Embryonic facial prominence (tissue), 1 donor: Measurements from ENCODE around the gene SH3PXD2B.
"Not testable (repeated sequence)": the region's sequence is repeated elsewhere in the genome, so short reads cannot be mapped to it uniquely, and the experiment has no call there.

Experiments
- DNase-seq: peaks from one replicate; pipeline ENCODE4 v3.0.0-alpha.2; 2016; ENCODE audit errors: extremely low spot score

SH3PXD2B gene

DNA sequence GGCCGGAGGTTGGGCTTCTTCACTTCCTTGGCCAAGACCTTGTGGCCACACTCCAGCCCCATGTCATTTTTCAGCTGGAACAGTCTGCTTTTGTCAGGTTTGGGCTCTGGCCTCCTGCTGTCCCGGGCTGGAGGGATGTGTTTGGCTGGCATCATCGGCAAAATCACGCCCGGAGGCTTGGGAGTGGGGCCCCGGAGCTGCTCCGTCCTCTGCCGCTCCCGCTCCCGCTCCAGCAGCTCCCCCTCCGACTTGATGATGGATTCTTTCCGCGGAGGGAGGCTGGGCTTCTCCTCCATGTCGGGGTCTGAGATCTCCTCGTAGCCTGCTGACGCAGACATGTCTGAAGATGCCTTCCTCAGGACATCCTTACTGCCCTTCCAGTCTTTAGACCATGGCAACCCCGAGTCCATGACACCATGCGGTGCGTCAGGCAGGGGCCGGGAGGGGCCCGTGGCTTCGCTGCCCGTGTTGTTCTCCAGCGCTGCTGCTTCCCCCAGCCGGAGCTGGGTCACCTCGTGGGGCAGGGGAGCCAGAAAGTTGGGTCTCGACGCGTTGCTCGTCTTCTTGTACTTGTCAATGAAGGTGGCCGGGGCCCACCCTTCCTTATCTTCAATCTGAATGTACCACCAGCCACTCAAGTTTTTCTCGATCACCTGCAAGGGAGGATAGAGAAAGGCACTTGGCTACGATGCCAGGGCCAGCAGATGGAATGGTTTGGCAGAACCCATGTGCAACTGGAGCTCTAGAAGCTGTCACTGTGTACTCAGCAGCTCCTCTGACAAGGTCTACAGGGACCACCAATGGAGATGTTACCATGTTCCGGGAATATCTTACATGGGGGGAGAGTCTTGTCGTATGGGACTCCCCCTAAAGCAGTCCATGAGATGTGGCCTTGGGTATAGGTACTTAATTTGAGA, 114.8 kb downstream of the SH3PXD2B start:
- no peak for DNase-seq

- DNase-seq: no peak
Observed at GRCh38 chr5:172336676-172337285, 117.5 kb downstream of the SH3PXD2B start.

- no peak for DNase-seq
Observed at GRCh38 chr5:172336264-172336663, 118.1 kb downstream of the SH3PXD2B start.

DNA sequence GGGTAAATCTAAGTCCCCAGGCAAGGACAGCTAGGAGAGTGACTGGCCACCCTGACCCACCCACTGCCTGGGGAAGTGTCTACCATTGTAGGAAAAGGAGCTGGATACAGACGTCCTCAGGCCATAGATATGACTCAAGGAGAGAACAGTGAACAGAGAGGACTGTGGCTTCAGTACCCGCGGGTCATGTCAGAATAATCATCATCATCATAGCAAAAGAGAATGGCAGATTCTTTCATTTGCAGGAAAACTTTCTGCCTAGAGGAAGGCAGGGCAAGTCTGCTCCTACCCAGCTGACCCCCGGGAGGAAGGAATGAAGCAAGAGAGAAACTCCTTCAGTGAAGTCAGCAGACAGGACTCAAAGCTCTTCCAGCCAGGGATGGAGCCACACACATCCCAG, 118.6 kb downstream of the SH3PXD2B start:
- DNase-seq: no peak

DNA sequence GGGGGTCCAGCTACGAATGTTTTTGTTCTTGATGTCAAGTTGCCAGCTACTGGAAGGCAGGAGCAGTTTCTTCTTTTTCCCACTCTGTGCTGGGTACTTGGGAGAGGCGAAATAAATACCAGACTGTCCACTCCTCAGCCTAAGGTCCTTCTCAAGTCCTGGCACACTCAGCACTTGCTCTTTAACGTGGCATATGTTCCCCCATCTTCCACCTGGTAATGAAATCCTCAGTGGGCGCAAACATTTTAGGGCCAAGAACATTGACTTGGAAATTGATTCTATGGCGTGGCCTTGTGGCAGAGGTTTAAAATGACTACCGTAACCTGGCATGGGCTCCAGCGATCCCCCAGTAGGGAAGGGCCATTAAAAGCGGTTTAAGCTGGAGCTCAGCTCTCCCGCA, 119.7 kb downstream of the SH3PXD2B start:
- DNase-seq: no peak

DNA sequence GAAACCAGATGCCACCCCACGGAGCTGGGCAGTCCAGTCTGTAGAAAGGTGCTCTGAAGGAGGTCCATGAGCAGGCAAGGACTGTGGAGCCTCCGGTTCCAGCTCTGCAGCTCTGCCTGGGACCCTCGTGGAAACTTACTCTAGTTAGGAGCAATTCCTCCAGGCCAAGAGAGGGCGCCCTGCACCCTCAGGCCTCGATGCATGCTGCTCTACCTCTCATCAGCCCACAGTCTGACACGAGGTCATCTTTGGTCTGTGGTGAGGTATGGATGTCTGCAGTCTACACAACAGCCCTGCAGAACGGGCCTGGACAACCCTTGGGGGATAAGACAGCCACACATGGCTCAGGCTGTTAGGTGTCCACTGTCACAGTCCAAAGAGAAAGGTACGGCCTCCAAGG, 120.1 kb downstream of the SH3PXD2B start:
- no peak for DNase-seq

DNA sequence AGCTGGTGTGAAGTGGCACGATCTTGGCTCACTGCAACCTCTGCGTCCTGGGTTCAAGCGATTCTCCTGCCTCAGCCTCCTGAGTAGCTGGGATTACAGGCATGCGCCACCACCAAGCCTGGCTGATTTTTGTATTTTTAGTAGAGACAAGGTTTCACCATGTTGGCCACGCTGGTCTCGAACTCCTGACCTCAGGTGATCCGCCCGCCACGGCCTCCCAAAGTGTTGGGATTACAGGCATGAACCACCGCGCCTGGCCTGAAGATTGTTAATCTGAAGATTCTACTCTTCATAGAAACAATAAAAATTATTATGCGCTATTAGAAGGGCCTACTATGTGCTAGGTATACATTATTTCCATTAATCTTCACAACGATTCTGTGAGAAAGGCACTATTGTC, 127.4 kb downstream of the SH3PXD2B start:
- not testable (repeated sequence) for DNase-seq

GRCh38 chr5:172325452-172325851, 128.9 kb downstream of the SH3PXD2B start:
- no peak for DNase-seq

DNA sequence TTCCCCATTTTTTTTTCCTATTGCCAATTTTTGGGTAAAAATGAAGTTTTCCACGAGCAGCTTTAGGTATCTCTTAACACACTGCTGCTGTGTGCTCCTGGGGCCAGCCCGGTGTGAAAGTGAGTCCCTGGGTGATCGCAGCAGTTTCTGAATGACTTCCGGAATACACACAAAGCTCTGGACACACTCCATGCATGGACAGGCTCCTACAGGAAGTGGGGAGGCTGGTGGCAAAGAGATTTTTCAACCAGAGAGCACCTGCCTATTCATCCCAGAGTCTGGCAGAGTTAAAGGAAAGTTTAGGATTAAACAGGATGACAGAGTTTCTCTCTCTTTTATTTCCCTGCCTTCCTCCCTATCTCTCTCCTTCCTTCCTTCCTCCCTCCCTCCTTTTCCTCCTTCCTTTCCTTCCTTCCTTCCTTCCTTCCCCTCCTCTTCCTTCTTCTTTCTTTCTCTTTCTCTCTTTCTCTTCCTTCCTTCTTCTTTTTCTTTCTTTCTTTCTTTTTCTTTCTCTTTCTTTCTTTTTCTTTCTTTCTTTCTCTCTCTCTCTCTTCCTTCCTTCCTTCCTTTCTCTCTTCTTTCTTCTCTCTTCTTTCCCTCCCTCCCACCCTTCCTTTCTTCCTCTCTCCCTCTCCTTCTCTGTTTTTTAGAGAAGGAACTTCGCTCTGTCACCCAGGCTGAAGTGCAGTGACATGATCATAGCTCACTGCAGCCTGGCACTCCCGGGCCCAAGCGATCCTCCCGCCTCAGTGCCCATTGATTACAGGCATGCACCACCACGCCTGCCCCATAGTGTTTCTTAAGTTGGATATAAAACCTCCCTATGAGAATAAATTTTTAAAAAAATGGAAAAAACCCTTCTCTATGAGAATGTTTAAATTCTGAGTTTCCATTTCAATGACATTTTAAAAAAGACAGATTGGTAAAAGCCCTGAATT, 132.0 kb downstream of the SH3PXD2B start:
- no peak for DNase-seq

GRCh38 chr5:172321593-172321992, 132.7 kb downstream of the SH3PXD2B start:
- no peak for DNase-seq

DNA sequence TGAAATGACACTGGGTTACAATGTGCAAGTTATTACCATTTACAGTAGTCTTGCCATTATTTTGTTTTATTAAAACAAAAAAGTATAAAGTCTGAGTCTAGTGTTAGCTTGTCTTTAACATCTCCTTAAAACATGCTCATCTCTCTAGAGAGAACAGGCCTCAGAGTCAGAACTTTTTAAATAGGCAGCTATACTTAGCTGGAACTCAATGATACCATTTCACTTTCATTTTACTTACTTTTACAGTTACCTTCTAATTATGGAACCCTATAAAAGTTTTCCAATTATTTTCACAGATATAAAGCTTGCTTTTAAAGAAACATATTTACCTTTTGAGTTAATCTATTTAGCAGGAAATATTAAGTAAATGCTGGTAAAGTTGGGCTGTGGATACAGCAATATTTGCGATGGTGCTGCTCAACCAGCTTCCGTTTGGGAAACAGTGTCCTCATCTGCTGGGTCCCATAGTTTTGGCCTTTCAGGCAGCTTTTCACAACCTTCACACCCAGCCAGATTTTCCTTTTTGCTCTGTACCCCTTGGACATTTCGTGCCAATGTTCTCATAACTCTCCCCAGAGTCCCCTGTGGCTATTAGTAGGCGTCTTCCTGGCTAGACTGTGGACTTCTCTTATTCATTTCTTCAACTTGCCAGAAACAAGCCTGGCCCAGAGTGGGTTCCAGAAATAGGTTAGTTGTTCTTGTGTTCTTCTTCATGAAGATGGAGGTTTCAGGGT, 134.4 kb downstream of the SH3PXD2B start:
- no peak for DNase-seq

DNA sequence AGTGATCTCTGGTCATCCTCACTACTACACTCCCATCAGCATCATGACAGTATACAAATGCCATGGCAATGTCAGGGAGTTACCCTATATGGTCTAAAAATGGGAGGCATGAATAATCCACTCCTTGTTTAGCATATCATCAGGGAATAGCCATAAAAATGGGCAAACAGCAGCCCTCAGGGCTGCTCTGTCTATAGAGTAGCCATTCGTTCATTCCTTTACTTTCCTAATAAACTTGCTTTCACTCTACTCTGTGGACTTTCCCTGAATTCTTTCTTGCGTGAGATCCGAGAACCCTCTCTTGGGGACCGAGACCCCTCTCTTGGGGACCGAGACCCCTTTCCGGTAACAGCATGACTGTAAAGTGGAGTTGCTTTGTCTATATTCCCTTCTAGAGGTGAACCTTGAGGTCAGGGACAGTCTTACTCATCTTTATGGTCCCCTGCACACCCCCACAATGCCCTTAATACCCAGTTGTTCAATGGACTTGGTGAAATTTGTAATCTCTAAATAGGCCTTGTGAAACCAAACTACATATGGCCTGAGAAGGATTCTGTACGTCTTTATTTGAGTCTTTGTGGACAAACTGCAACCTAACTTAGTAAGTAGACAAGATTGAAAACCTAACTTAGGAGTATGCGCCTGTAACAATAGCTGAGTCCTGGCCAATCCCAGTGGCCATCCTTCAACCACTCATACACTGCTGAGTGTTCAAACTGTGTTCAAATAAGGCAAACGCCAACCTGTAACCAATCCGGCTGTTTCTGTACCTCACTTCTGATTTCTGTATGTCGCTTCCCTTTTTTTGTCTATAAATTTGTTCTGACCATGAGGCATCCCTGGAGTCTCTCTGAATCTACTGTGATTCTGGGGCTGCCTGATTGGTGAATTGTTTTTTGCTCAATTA, 138.5 kb downstream of the SH3PXD2B start:
- no peak for DNase-seq

DNA sequence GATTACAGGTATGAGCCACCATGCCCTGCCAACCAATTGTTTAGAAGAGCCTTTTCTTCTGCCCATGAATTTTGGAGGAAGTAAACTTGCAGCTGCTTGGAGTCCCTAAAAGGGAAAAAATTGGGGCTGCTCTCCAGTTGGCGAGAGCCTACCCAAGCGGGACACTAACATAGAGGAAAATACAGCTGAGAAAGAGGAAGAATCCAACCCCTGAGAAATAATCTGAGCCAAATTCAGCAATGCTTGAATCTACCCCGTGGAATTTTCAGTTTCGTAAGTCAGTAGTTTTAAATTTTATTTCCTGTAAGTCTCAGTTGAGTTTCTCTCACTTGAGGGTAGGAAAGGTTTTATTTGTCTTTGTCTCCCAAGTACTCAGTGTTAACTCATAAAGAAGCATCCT, 140.4 kb downstream of the SH3PXD2B start:
- no peak for DNase-seq

- no peak for DNase-seq
Observed at GRCh38 chr5:172312286-172312685, 142.0 kb downstream of the SH3PXD2B start.

DNA sequence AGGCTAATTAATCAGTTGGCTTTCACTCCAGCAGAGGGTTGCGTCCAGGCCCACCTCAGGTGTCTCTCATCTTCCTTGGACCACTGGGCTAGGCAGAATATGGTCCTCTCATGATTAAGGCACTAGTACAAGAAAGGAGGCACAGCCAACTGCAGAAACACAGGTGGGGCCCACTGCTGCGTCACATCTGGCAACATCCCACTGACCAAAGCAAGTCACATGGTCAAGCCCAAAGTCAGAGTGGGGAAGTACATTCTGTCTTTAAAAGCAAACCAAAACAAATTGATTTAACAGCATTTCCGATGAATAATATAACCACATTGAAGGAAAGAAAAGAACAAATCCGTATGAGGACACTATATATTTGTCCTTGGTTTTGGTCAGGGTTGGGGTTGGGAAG, 142.7 kb downstream of the SH3PXD2B start:
- no peak for DNase-seq

- DNase-seq: no peak
Observed at GRCh38 chr5:172311026-172311425, 143.3 kb downstream of the SH3PXD2B start.

GRCh38 chr5:172305380-172305779, 148.9 kb downstream of the SH3PXD2B start:
- no peak for DNase-seq

DNA sequence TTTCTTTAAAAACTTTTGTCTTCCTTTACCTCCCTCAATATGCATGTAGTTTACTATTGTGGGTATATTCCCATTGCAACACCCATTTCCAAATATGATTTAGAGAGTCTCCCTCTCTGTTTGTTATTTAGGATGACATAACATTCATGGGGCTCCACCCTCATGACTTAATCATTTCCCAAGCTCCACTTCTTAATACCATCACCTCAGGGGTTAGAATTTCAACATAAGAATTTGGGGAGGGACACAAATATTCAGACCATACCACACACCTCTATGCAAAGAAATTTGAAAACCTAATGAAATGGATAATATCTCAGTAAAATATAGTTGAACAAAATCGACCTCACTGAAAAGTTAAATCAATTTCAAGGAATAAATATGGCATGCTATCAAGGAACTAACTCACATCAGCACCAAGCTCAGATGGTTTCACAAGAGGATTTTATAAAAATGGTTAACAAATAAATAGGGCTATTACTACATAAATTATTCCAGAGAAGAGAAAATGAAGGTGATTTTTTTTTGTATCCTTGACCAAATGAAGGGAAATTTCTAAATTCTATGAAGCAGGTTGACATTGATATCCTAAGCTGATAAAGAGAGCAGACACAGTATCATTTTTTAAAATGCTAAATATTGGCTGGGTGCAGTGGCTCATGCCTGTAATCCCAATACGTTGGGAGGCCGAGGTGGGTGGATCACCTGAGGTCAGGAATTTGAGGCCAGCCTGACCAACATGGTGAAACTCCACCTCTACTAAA, 150.6 kb downstream of the SH3PXD2B start:
- no peak for DNase-seq

DNA sequence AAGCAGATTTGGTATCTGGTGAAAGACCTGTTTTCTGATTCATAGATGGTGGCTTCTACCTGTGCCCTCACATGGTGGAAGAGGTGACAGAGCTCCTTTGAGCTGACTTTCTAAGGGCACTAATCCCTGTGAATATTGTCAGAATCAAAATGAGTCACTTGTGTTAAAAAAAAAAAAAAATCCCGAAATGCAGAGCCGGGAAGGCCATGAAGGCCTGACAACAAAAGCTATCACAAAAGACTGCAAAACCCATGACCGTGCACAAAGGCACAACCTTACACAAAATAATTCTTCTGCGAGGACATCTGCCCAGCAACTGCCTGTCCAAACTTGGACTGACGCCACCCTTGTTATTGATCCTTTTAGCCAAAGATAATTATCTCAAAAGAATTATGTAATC, 151.2 kb downstream of the SH3PXD2B start:
- no peak for DNase-seq
